SK-N-SH treated with all-trans-retinoic acid at 6 μM for 48 hours (cell line): ENCODE data around the gene KRT72.

ENCODE experiments used
- ATAC-seq: fragments of 200-7000 bp; cut with Tn5 transposase; 3 replicates; pipeline ENCODE4 v1.9.1; 2020; ENCODE audit warnings: mild to moderate bottlenecking, moderate library complexity
- ARNTL ChIP-seq: fragments of 450-650 bp; formaldehyde crosslinking; IDR thresholded peaks from 2 replicates; pipeline ENCODE4 v1.5.0; 2020; ENCODE audit warnings: low read depth, mild to moderate bottlenecking, moderate library complexity, borderline replicate concordance
- BACH2 ChIP-seq: fragments of 250-450 bp; sonication (Bioruptor Pico); IDR thresholded peaks from 2 replicates; pipeline ENCODE4 v1.9.0; 2021; ENCODE audit warnings: mild to moderate bottlenecking, borderline replicate concordance
- CREB5 ChIP-seq: fragments of 250-450 bp; sonication (Bioruptor Pico); IDR thresholded peaks from 2 replicates; pipeline ENCODE4 v1.5.1; 2020; ENCODE audit warnings: low read depth, mild to moderate bottlenecking, moderate library complexity
- CSDC2 ChIP-seq: fragments of 250-450 bp; sonication (Bioruptor Pico); IDR thresholded peaks from 2 replicates; pipeline ENCODE4 v1.5.0; 2020; ENCODE audit warnings: mild to moderate bottlenecking, moderate library complexity
- CSRNP3 ChIP-seq: fragments of 250-450 bp; sonication (Bioruptor Pico); IDR thresholded peaks from 2 replicates; pipeline ENCODE4 v1.5.1; 2021; ENCODE audit warnings: mild to moderate bottlenecking, moderate library complexity
- ESRRG ChIP-seq: fragments of 250-450 bp; sonication (Bioruptor Pico); IDR thresholded peaks from 2 replicates; pipeline ENCODE4 v1.6.1; 2021; ENCODE audit warnings: mild to moderate bottlenecking
- GLIS3 ChIP-seq: fragments of 250-450 bp; sonication (Bioruptor Pico); IDR thresholded peaks from 2 replicates; pipeline ENCODE4 v1.5.0; 2020; ENCODE audit warnings: mild to moderate bottlenecking, moderate library complexity
- ISL1 ChIP-seq: fragments of 250-450 bp; sonication (Bioruptor Pico); IDR thresholded peaks from 2 replicates; pipeline ENCODE4 v2.1.2; 2022; ENCODE audit warnings: mild to moderate bottlenecking, moderate library complexity
- OSR1 ChIP-seq: fragments of 250-450 bp; sonication (Bioruptor Pico); IDR thresholded peaks from 2 replicates; pipeline ENCODE4 v1.8.0; 2022; ENCODE audit warnings: moderate library complexity, mild to moderate bottlenecking, inconsistent platforms
- PATZ1 ChIP-seq: fragments of 250-450 bp; sonication (Bioruptor Pico); IDR thresholded peaks from 2 replicates; pipeline ENCODE4 v1.8.0; 2020; ENCODE audit warnings: mild to moderate bottlenecking, moderate library complexity, borderline replicate concordance
- POU6F1 ChIP-seq: fragments of 250-450 bp; sonication (Bioruptor Pico); IDR thresholded peaks from 2 replicates; pipeline ENCODE4 v1.8.0; 2021; ENCODE audit warnings: low read depth, mild to moderate bottlenecking, moderate library complexity, borderline replicate concordance
- PPARA ChIP-seq: fragments of 250-450 bp; sonication (Bioruptor Pico); IDR thresholded peaks from 2 replicates; pipeline ENCODE4 v1.5.0; 2020; ENCODE audit warnings: mild to moderate bottlenecking, borderline replicate concordance
- RARB ChIP-seq: fragments of 250-450 bp; sonication (Bioruptor Pico); IDR thresholded peaks from 2 replicates; pipeline ENCODE4 v1.8.0; 2021; ENCODE audit warnings: mild to moderate bottlenecking, moderate library complexity
- SNAI2 ChIP-seq: fragments of 250-450 bp; sonication (Bioruptor Pico); IDR thresholded peaks from 2 replicates; pipeline ENCODE4 v1.5.0; 2020; ENCODE audit warnings: mild to moderate bottlenecking, moderate library complexity
- TOX ChIP-seq: fragments of 250-450 bp; sonication (Bioruptor Pico); IDR thresholded peaks from 2 replicates; pipeline ENCODE4 v1.8.0; 2021; ENCODE audit warnings: mild to moderate bottlenecking, moderate library complexity, borderline replicate concordance
- TSHZ2 ChIP-seq: fragments of 250-450 bp; sonication (Bioruptor Pico); IDR thresholded peaks from 2 replicates; pipeline ENCODE4 v1.5.0; 2020; ENCODE audit warnings: mild to moderate bottlenecking, moderate library complexity
- ZC3H10 ChIP-seq: fragments of 250-450 bp; sonication (Bioruptor Pico); IDR thresholded peaks from 2 replicates; pipeline ENCODE4 v1.5.1; 2021; ENCODE audit warnings: mild to moderate bottlenecking, moderate library complexity
- ZFP3 ChIP-seq: fragments of 250-450 bp; sonication (Bioruptor Pico); IDR thresholded peaks from 2 replicates; pipeline ENCODE4 v1.5.0; 2020; ENCODE audit warnings: mild to moderate bottlenecking, moderate library complexity
- ZFP30 ChIP-seq: fragments of 450-650 bp; formaldehyde crosslinking; IDR thresholded peaks from 2 replicates; pipeline ENCODE4 v1.5.0; 2022; ENCODE audit warnings: mild to moderate bottlenecking, moderate library complexity
- ZNF565 ChIP-seq: fragments of 450-650 bp; formaldehyde crosslinking; conservative IDR thresholded peaks from 2 replicates; pipeline ENCODE4 v1.5.0; 2020; ENCODE audit warnings: low read depth, mild to moderate bottlenecking, moderate library complexity
- ZNF70 ChIP-seq: fragments of 450-650 bp; formaldehyde crosslinking; IDR thresholded peaks from 2 replicates; pipeline ENCODE4 v1.5.0; 2020; ENCODE audit warnings: mild to moderate bottlenecking, moderate library complexity
- ZNF8 ChIP-seq: fragments of 450-650 bp; formaldehyde crosslinking; IDR thresholded peaks from 2 replicates; pipeline ENCODE4 v1.5.0; 2020; ENCODE audit warnings: mild to moderate bottlenecking, moderate library complexity

Gene KRT72

GRCh38 chr12:52644078-52644415, 42.8 kb upstream of the KRT72 start:
- no peak for ATAC-seq
- TF ChIP-seq ESRRG (CRISPR knock-in tag) (no peak), CREB5 (CRISPR knock-in tag) (no peak), ZFP3 (no peak), PATZ1 (CRISPR knock-in tag) (no peak), OSR1 (CRISPR knock-in tag) (no peak), GLIS3 (CRISPR knock-in tag) (no peak), TSHZ2 (CRISPR knock-in tag) (no peak), ARNTL (CRISPR knock-in tag) (no peak), ZNF70 (no peak), BACH2 (CRISPR knock-in tag) (no peak), PPARA (CRISPR knock-in tag) (no peak)

GRCh38 chr12:52643233-52644077, 42.2 kb upstream of the KRT72 start:
- no peak for ATAC-seq
- TF ChIP-seq ZFP30: no peak
- TF ChIP-seq PPARA (CRISPR knock-in tag): no peak
- no peak for TF ChIP-seq ZNF8
- no peak for TF ChIP-seq SNAI2 (CRISPR knock-in tag)
- no peak for TF ChIP-seq CREB5 (CRISPR knock-in tag)
- no peak for TF ChIP-seq CSDC2
- no peak for TF ChIP-seq ESRRG (CRISPR knock-in tag)
- TF ChIP-seq POU6F1 (CRISPR knock-in tag): no peak
- no peak for TF ChIP-seq BACH2 (CRISPR knock-in tag)
- no peak for TF ChIP-seq GLIS3 (CRISPR knock-in tag)
- no peak for TF ChIP-seq ZNF565
- TF ChIP-seq ARNTL (CRISPR knock-in tag): no peak
- TF ChIP-seq OSR1 (CRISPR knock-in tag): no peak
- no peak for TF ChIP-seq TOX (CRISPR knock-in tag)
- no peak for TF ChIP-seq RARB (CRISPR knock-in tag)
- no peak for TF ChIP-seq ISL1 (CRISPR knock-in tag)
- TF ChIP-seq TSHZ2 (CRISPR knock-in tag): no peak
- TF ChIP-seq CSRNP3 (CRISPR knock-in tag): no peak
- TF ChIP-seq ZC3H10 (CRISPR knock-in tag): no peak
